GM23338 (cell line): ENCODE results near the gene DLG4. TPM values are rescaled to one million over a fixed set of nuclear protein-coding genes. Genes with fewer than 3 reads are reported as not detected.

Experiments used
- ATAC-seq: fragments of 200-7000 bp; cut with Tn5 transposase; 3 replicates; pipeline ENCODE4 v1.9.1; 2020
- DNase-seq: peaks from one replicate; pipeline ENCODE4 v3.0.0-alpha.2; 2015; ENCODE audit warnings: low spot score
- H2AFZ ChIP-seq: fragments of 200-600 bp; sonication (generic); 2 replicates; pipeline ENCODE4 v1.8.0; 2016; ENCODE audit warnings: antibody characterized with exemption, mild to moderate bottlenecking, moderate library complexity
- H3F3A ChIP-seq: fragments of 200-600 bp; sonication (generic); replicated peaks from 2 replicates; pipeline ENCODE4 v1.8.0; 2017; ENCODE audit warnings: antibody characterized with exemption, mixed run types, low read depth
- H3K27ac ChIP-seq: fragments of 200-600 bp; sonication (generic); 2 replicates; pipeline ENCODE4 v1.6.1; 2016; ENCODE audit warnings: low read depth
- H3K27me3 ChIP-seq: fragments of 200-600 bp; sonication (generic); 2 replicates; pipeline ENCODE4 v1.8.0; 2016; ENCODE audit warnings: mild to moderate bottlenecking, mixed run types, moderate library complexity; ENCODE audit not compliant: insufficient read depth
- H3K36me3 ChIP-seq: fragments of 200-600 bp; sonication (generic); 2 replicates; pipeline ENCODE4 v1.8.0; 2016; ENCODE audit warnings: mild to moderate bottlenecking; ENCODE audit not compliant: insufficient read depth
- H3K4me1 ChIP-seq: fragments of 200-600 bp; sonication (generic); 2 replicates; pipeline ENCODE4 v1.8.0; 2016; ENCODE audit warnings: mild to moderate bottlenecking, moderate library complexity; ENCODE audit not compliant: insufficient read depth
- H3K4me2 ChIP-seq: fragments of 200-600 bp; sonication (generic); 2 replicates; pipeline ENCODE4 v1.7.1; 2017; ENCODE audit warnings: mixed run types
- H3K4me3 ChIP-seq: fragments of 200-600 bp; sonication (generic); 2 replicates; pipeline ENCODE4 v1.6.1; 2016; ENCODE audit warnings: mixed run types
- H3K79me2 ChIP-seq: fragments of 200-600 bp; sonication (generic); replicated peaks from 2 replicates; pipeline ENCODE4 v1.8.0; 2017; ENCODE audit warnings: mild to moderate bottlenecking; ENCODE audit not compliant: insufficient read depth
- H3K9me2 ChIP-seq: fragments of 200-600 bp; sonication (generic); 2 replicates; pipeline ENCODE4 v1.8.0; 2017; ENCODE audit not compliant: insufficient read depth
- H4K20me1 ChIP-seq: fragments of 200-600 bp; sonication (generic); replicated peaks from 2 replicates; pipeline ENCODE4 v1.8.0; 2017; ENCODE audit warnings: mild to moderate bottlenecking; ENCODE audit not compliant: insufficient read depth
- H3K27ac Mint-ChIP-seq: 2 replicates; pipeline ENCODE4 v1.8.0; 2020; ENCODE audit warnings: inconsistent platforms, mild to moderate bottlenecking, moderate library complexity, mixed read lengths
- H3K27me3 Mint-ChIP-seq: 3 replicates; pipeline ENCODE4 v1.8.0; 2022; ENCODE audit warnings: low read depth, mild to moderate bottlenecking, moderate library complexity, mixed read lengths, inconsistent platforms; ENCODE audit not compliant: insufficient read depth, poor library complexity
- H3K36me3 Mint-ChIP-seq: 3 replicates; pipeline ENCODE4 v1.8.0; 2021; ENCODE audit warnings: low read depth, mild to moderate bottlenecking, inconsistent platforms, moderate library complexity, mixed read lengths
- H3K4me1 Mint-ChIP-seq: 3 replicates; pipeline ENCODE4 v1.8.0; 2020; ENCODE audit warnings: mild to moderate bottlenecking, inconsistent platforms, mixed read lengths
- H3K4me3 Mint-ChIP-seq: 3 replicates; pipeline ENCODE4 v1.8.0; 2021; ENCODE audit warnings: moderate library complexity, mild to moderate bottlenecking, inconsistent platforms, mixed read lengths
- H3K9me3 Mint-ChIP-seq: 3 replicates; pipeline ENCODE4 v1.8.0; 2020; ENCODE audit warnings: moderate library complexity, mild to moderate bottlenecking, inconsistent platforms, mixed read lengths
- ETS1 ChIP-seq: IDR thresholded peaks from 2 replicates; pipeline ENCODE4 v1.6.1; 2016; ENCODE audit warnings: antibody characterized with exemption
- EZH2 ChIP-seq: fragments of 200-600 bp; sonication (generic); IDR thresholded peaks from one replicate; pipeline ENCODE4 v1.8.0; 2017; ENCODE audit warnings: antibody characterized with exemption, mild to moderate bottlenecking, low read depth; ENCODE audit not compliant: unreplicated experiment
- JUNB ChIP-seq: IDR thresholded peaks from one replicate; pipeline ENCODE4 v1.6.1; 2016; ENCODE audit warnings: antibody characterized with exemption; ENCODE audit not compliant: unreplicated experiment
- NANOG ChIP-seq: IDR thresholded peaks from 2 replicates; pipeline ENCODE4 v1.6.1; 2016; ENCODE audit warnings: antibody characterized with exemption, borderline replicate concordance
- POLR2AphosphoS5 ChIP-seq: IDR thresholded peaks from 2 replicates; pipeline ENCODE4 v1.6.1; 2016; ENCODE audit warnings: antibody characterized with exemption, low read depth
- REST ChIP-seq: IDR thresholded peaks from one replicate; pipeline ENCODE4 v1.6.1; 2018; ENCODE audit warnings: antibody characterized with exemption; ENCODE audit not compliant: unreplicated experiment
- ZNF114 ChIP-seq: fragments of 250-450 bp; sonication (Bioruptor Pico); IDR thresholded peaks from 2 replicates; pipeline ENCODE4 v1.5.0; 2020; ENCODE audit warnings: mild to moderate bottlenecking, moderate library complexity
- polyA plus RNA-seq: library from polyadenylated mRNA; unstranded; fragments of >200 nt; fragmentation: Nextera tagmentation; extraction: Ambion mirVana; gene quantifications from 2 replicates; pipeline ENCODE4 v1.2.1, GENCODE V29; 2016
- total RNA-seq: library from RNA; depleted of rRNA; stranded (reverse); fragments of >200 nt; shearing (Covaris generic); gene quantifications from 2 replicates; pipeline ENCODE4 v1.2.3, GENCODE V29; 2014
- TF ChIP-seq, protein P1 (sequence below), 2 experiments: fragments of 200-600 bp in 1 of 2; sonication (generic) in 1 of 2; conservative IDR thresholded peaks; 2 replicates each; pipeline versions ENCODE4 v1.5.1 to v1.6.1; 2016 to 2017; ENCODE audit warnings: antibody characterized with exemption in 2 of 2, low read depth in 2 of 2, mild to moderate bottlenecking in 2 of 2, moderate library complexity in 1 of 2

Gene DLG4
- total and polyA plus RNA-seq, 2 experiments from 2014 or later, result 11.1 to 31.0 TPM

DNA sequence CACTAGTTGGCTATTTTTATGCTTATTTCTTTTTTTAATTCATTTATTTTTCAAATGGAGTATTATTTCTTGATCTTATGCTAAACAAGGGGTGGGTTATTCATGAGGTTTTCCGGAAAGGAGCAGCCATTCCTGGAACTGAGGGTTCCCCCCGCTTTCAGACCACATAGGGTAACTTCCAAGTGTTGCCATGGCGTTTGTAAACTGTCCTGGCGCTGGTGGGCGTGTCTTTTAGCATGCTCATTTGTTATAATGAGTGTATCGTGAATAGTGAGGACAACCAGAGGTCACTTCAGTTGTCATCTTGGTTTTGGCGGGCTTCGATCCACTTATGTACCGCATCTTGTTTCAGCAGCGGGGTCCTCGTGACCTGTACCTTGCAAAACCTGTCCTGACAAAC is 75.4 kb downstream of the DLG4 start (continued):
- TF ChIP-seq REST (no peak), EZH2 (no peak), ZNF114 (CRISPR knock-in tag) (no peak), NANOG (no peak), POLR2AphosphoS5 (no peak), JUNB (no peak), ETS1 (no peak)
- TF ChIP-seq, protein P1, sequence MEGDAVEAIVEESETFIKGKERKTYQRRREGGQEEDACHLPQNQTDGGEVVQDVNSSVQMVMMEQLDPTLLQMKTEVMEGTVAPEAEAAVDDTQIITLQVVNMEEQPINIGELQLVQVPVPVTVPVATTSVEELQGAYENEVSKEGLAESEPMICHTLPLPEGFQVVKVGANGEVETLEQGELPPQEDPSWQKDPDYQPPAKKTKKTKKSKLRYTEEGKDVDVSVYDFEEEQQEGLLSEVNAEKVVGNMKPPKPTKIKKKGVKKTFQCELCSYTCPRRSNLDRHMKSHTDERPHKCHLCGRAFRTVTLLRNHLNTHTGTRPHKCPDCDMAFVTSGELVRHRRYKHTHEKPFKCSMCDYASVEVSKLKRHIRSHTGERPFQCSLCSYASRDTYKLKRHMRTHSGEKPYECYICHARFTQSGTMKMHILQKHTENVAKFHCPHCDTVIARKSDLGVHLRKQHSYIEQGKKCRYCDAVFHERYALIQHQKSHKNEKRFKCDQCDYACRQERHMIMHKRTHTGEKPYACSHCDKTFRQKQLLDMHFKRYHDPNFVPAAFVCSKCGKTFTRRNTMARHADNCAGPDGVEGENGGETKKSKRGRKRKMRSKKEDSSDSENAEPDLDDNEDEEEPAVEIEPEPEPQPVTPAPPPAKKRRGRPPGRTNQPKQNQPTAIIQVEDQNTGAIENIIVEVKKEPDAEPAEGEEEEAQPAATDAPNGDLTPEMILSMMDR (conservative IDR thresholded peaks at IDR 0.05; ENCODE audit: low read depth in 2 of 2), result no peak

GRCh38 chr17:7141824-7142223 is 77.8 kb downstream of the DLG4 start:
- Mint-ChIP-seq H3K27me3 (peaks cover 17% of the 10 kb centered on the region), H3K36me3 (no peaks in the 10 kb centered on the region), H3K27ac (no peak overlapping the region), H3K4me1 (peaks cover 48% of the 10 kb centered on the region), H3K4me3 (no peak overlapping the region), H3K9me3 (no peaks in the 10 kb centered on the region)
- ATAC-seq (no peak), DNase-seq (no peak)
- Histone ChIP-seq H3K36me3 (no peaks in the 10 kb centered on the region), H3K4me2 (no peak overlapping the region), H3F3A (peaks cover 9% of the 10 kb centered on the region), H3K4me3 (no peak overlapping the region), H3K4me1 (peaks cover 44% of the 10 kb centered on the region), H3K27me3 (no peaks in the 10 kb centered on the region), H3K27ac (no peak overlapping the region), H3K79me2 (no peaks in the 10 kb centered on the region), H2AFZ (no peak overlapping the region), H3K9me2 (no peaks in the 10 kb centered on the region), H4K20me1 (no peaks in the 10 kb centered on the region)
- TF ChIP-seq POLR2AphosphoS5 (no peak), ETS1 (no peak), ZNF114 (CRISPR knock-in tag) (no peak)
- TF ChIP-seq, protein P1 (conservative IDR thresholded peaks at IDR 0.05; ENCODE audit: low read depth in 2 of 2), result no peak
